Fibroblast of lung (primary cell): Measurements from ENCODE around the gene AGAP2. TPM values are rescaled to one million over a fixed set of nuclear protein-coding genes. Genes with fewer than 3 reads are reported as not detected.

ENCODE experiments used
- DNase-seq, 2 donors: peaks; one replicate each; pipeline versions ENCODE4 v3.0.0 to v3.0.0-alpha.2; 2010; ENCODE audit warnings: low read depth in 2 of 2
- H2AFZ ChIP-seq: 2 replicates; pipeline ENCODE4 v1.5.1; 2012; ENCODE audit warnings: low read length, control low read depth, inconsistent platforms
- H3K27ac ChIP-seq: 2 replicates; pipeline ENCODE4 v1.5.1; 2011; ENCODE audit warnings: low read length, control low read depth; ENCODE audit not compliant: insufficient read depth
- H3K27me3 ChIP-seq: 2 replicates; pipeline ENCODE4 v1.5.1; 2011; ENCODE audit warnings: mild to moderate bottlenecking, low read length; ENCODE audit not compliant: control insufficient read depth, insufficient read depth
- H3K36me3 ChIP-seq: 2 replicates; pipeline ENCODE4 v1.5.1; 2011; ENCODE audit warnings: low read length; ENCODE audit not compliant: control insufficient read depth, insufficient read depth
- H3K4me1 ChIP-seq: 2 replicates; pipeline ENCODE4 v1.5.1; 2011; ENCODE audit warnings: low read length; ENCODE audit not compliant: control insufficient read depth, insufficient read depth; ENCODE audit errors: extremely low read depth
- H3K4me2 ChIP-seq: 2 replicates; pipeline ENCODE4 v1.5.1; 2011; ENCODE audit warnings: low read length, control low read depth; ENCODE audit not compliant: insufficient read depth; ENCODE audit errors: extremely low read depth
- H3K4me3 ChIP-seq, 4 experiments: fragments of 200-600 bp in 1 of 4; sonication (generic) in 1 of 4; replicated peaks in 1 of 4; 2 replicates each; pipeline ENCODE4 v1.5.1; 2011 to 2016; ENCODE audit warnings: low read length in 4 of 4, low read depth in 3 of 4, mild to moderate bottlenecking in 3 of 4, control low read depth in 2 of 4, inconsistent platforms in 1 of 4, mixed read lengths in 1 of 4; ENCODE audit not compliant: insufficient read depth in 1 of 4; ENCODE audit errors: control extremely low read depth in 1 of 4
- H3K79me2 ChIP-seq: 2 replicates; pipeline ENCODE4 v1.5.1; 2012; ENCODE audit warnings: mild to moderate bottlenecking, low read length, inconsistent platforms; ENCODE audit not compliant: control insufficient read depth, insufficient read depth
- H3K9ac ChIP-seq: 2 replicates; pipeline ENCODE4 v1.5.1; 2011; ENCODE audit warnings: mild to moderate bottlenecking, low read length, control low read depth; ENCODE audit not compliant: insufficient read depth
- H3K9me3 ChIP-seq: 2 replicates; pipeline ENCODE4 v1.5.1; 2012; ENCODE audit warnings: low read depth, low read length; ENCODE audit not compliant: control insufficient read depth, insufficient read depth
- H4K20me1 ChIP-seq: 2 replicates; pipeline ENCODE4 v1.5.1; 2011; ENCODE audit warnings: low read length; ENCODE audit not compliant: control insufficient read depth, insufficient read depth; ENCODE audit errors: extremely low read depth
- CTCF ChIP-seq, 2 donors: IDR thresholded peaks in 1 of 2; conservative IDR thresholded peaks in 1 of 2; 1 replicate in 1 of 2; 2 replicates in 1 of 2; pipeline ENCODE4 v1.5.1; 2011 to 2012; ENCODE audit warnings: low read length in 2 of 2, control low read depth in 1 of 2, inconsistent platforms in 1 of 2, low read depth in 1 of 2, mild to moderate bottlenecking in 1 of 2
- EZH2 ChIP-seq: IDR thresholded peaks from 2 replicates; pipeline ENCODE4 v1.5.1; 2012; ENCODE audit warnings: low read length, control low read depth, mild to moderate bottlenecking; ENCODE audit errors: missing control alignments
- polyA plus RNA-seq, 2 donors: library from polyadenylated mRNA; depleted of rRNA in 1 of 2; stranded (reverse) in 1 of 2; unstranded in 1 of 2; fragments of >200 nt; gene quantifications; 2 replicates each; pipeline ENCODE4 v1.2.1, GENCODE V29; 2011 to 2012; ENCODE audit warnings: missing spikeins in 1 of 2
- total RNA-seq: library from RNA; depleted of rRNA; stranded (reverse); fragments of >200 nt; gene quantifications from 2 replicates; pipeline ENCODE4 v1.2.1, GENCODE V29; 2014

AGAP2 gene
- total and polyA plus RNA-seq, 2 donors (not counting 1 experiment from before 2014, with no cell fraction given): 0.05 to 0.17 TPM

GRCh38 chr12:57753756-57754337 lies 15.3 kb upstream of the AGAP2 start:
- no peak overlapping the region for H3K9ac ChIP-seq
- H4K20me1 ChIP-seq: no peaks in the 10 kb centered on the region
- H3K27me3 ChIP-seq: peaks cover 13% of the 10 kb centered on the region
- peaks cover 24% of the 10 kb centered on the region for H3K79me2 ChIP-seq
- no peak for DNase-seq
- no peak overlapping the region for H2AFZ ChIP-seq
- no peak overlapping the region for H3K4me3 ChIP-seq
- no peak overlapping the region for H3K4me2 ChIP-seq
- no peaks in the 10 kb centered on the region for H3K9me3 ChIP-seq
- H3K4me1 ChIP-seq: peaks cover 4% of the 10 kb centered on the region
- H3K36me3 ChIP-seq: peaks cover 7% of the 10 kb centered on the region
- TF ChIP-seq EZH2: no peak
- no peak for TF ChIP-seq CTCF (conservative IDR thresholded peaks at IDR 0.05 in 1 of 2, IDR thresholded peaks at IDR 0.05 in 1 of 2; ENCODE audit: low read depth in 1 of 2, low read length in 2 of 2)
- H3K27ac ChIP-seq: no peak overlapping the region

GRCh38 chr12:57752668-57753000 lies 14.1 kb upstream of the AGAP2 start:
- Histone ChIP-seq H4K20me1 (no peaks in the 10 kb centered on the region), H3K4me1 (peaks cover 4% of the 10 kb centered on the region), H3K9me3 (no peaks in the 10 kb centered on the region), H3K27ac (peak overlapping the region; percentile 37), H3K9ac (no peak overlapping the region), H3K4me2 (peak overlapping the region; percentile 89), H3K79me2 (peaks cover 24% of the 10 kb centered on the region), H2AFZ (peak overlapping the region; percentile 68), H3K4me3 (peak overlapping the region; percentile 24 to 38 (median 32)), H3K36me3 (peaks cover 10% of the 10 kb centered on the region), H3K27me3 (peaks cover 13% of the 10 kb centered on the region)
- TF ChIP-seq CTCF (conservative IDR thresholded peaks at IDR 0.05 in 1 of 2, IDR thresholded peaks at IDR 0.05 in 1 of 2; ENCODE audit: low read depth in 1 of 2, low read length in 2 of 2) (no peak), EZH2 (no peak)
- DNase-seq: no peak

- peaks cover 24% of the 10 kb centered on the region for H3K79me2 ChIP-seq
- peak within 1 kb of the TSS; percentile 98 for H3K27ac ChIP-seq
- H3K36me3 ChIP-seq: peaks cover 10% of the 10 kb centered on the region
- peak within 1 kb of the TSS; percentile 93 for H3K4me2 ChIP-seq
- no peaks in the 10 kb centered on the region for H3K9me3 ChIP-seq
- H3K4me3 ChIP-seq: peak within 1 kb of the TSS; percentile 91 to 96 (median 94)
- peak within 1 kb of the TSS; percentile 93 for H3K9ac ChIP-seq
- peaks cover 4% of the 10 kb centered on the region for H3K4me1 ChIP-seq
- H2AFZ ChIP-seq: peak within 1 kb of the TSS; percentile 68
- no peak for TF ChIP-seq EZH2
- no peak for TF ChIP-seq CTCF (conservative IDR thresholded peaks at IDR 0.05 in 1 of 2, IDR thresholded peaks at IDR 0.05 in 1 of 2; ENCODE audit: low read depth in 1 of 2, low read length in 2 of 2)
- peak; percentile 100 for DNase-seq
- peaks cover 13% of the 10 kb centered on the region for H3K27me3 ChIP-seq
- no peaks in the 10 kb centered on the region for H4K20me1 ChIP-seq
These were observed 13.5 kb upstream of the AGAP2 start, which contains the start of gene CDK4 for GRCh38 chr12:57751788-57752667. CDK4 (minus strand) TSS chr12:57752310; CDS start chr12:57751717, 593 bp downstream.
